K562 (cell line): Measurements from ENCODE around the gene STX1A. TPM values are rescaled to one million over a fixed set of nuclear protein-coding genes. Genes with fewer than 3 reads are reported as not detected.

Experiments used
- ATF3 ChIP-seq, 2 experiments: fragments of 450-650 bp in 1 of 2; sonication (generic) in 1 of 2; formaldehyde crosslinking in 1 of 2; IDR thresholded peaks in 1 of 2; conservative IDR thresholded peaks in 1 of 2; 2 replicates each; pipeline versions ENCODE4 v1.6.1 to v1.8.1; 2016 to 2023; ENCODE audit warnings: mild to moderate bottlenecking in 2 of 2, moderate library complexity in 2 of 2, inconsistent platforms in 1 of 2, missing genetic modification reagents in 1 of 2
- BMI1 ChIP-seq: fragments of 150-350 bp; IDR thresholded peaks from 2 replicates; pipeline ENCODE4 v1.6.1; 2014; ENCODE audit warnings: low read length
- CXXC5 ChIP-seq: fragments of 250-450 bp; sonication (Bioruptor Pico); IDR thresholded peaks from 2 replicates; pipeline ENCODE4 v1.8.0; 2022; ENCODE audit warnings: inconsistent platforms, mild to moderate bottlenecking, moderate library complexity
- ETV6 ChIP-seq, 3 experiments: fragments of 150-350 bp in 1 of 3; sonication (generic) in 1 of 3; formaldehyde crosslinking in 1 of 3; IDR thresholded peaks; 2 replicates each; pipeline versions ENCODE4 v1.6.1 to v1.8.0; 2014 to 2022; ENCODE audit warnings: borderline replicate concordance in 2 of 3, low read depth in 2 of 3, antibody characterized with exemption in 1 of 3, low read length in 1 of 3, mild to moderate bottlenecking in 1 of 3, missing genetic modification reagents in 1 of 3
- FOXA1 ChIP-seq: fragments of 450-650 bp; IDR thresholded peaks from 2 replicates; pipeline ENCODE4 v1.6.1; 2016; ENCODE audit warnings: mild to moderate bottlenecking, borderline replicate concordance
- GTF3C2 ChIP-seq: IDR thresholded peaks from 3 replicates; pipeline ENCODE4 v1.6.1; 2011; ENCODE audit warnings: borderline replicate concordance, mild to moderate bottlenecking, moderate library complexity; ENCODE audit not compliant: insufficient read length; ENCODE audit errors: extremely low read depth
- IRF1 ChIP-seq: sonication (generic); formaldehyde crosslinking; IDR thresholded peaks from 2 replicates; pipeline ENCODE4 v1.8.0; 2022; ENCODE audit warnings: missing genetic modification reagents, mild to moderate bottlenecking, borderline replicate concordance
- NONO ChIP-seq, 2 experiments: fragments of 200-400 bp in 1 of 2; fragments of 450-650 bp in 1 of 2; formaldehyde crosslinking in 1 of 2; IDR thresholded peaks; 2 replicates each; pipeline ENCODE4 v1.6.1; 2017; ENCODE audit warnings: low read depth in 2 of 2, mild to moderate bottlenecking in 2 of 2, moderate library complexity in 2 of 2, low read length in 1 of 2
- PML ChIP-seq: IDR thresholded peaks from 2 replicates; pipeline ENCODE4 v1.6.1; 2012; ENCODE audit warnings: low read length, inconsistent platforms
- POLR2G ChIP-seq: fragments of 200-400 bp; formaldehyde crosslinking; IDR thresholded peaks from 2 replicates; pipeline ENCODE4 v1.6.1; 2017; ENCODE audit warnings: low read depth, mild to moderate bottlenecking, antibody characterized with exemption, low read length, moderate library complexity
- PPARD ChIP-seq: fragments of 250-450 bp; sonication (Bioruptor Pico); IDR thresholded peaks from 2 replicates; pipeline ENCODE4 v1.8.0; 2022; ENCODE audit warnings: inconsistent platforms, mild to moderate bottlenecking, moderate library complexity
- RHOXF2B ChIP-seq: fragments of 250-450 bp; sonication (Bioruptor Pico); conservative IDR thresholded peaks from 2 replicates; pipeline ENCODE4 v1.5.1; 2021
- ZBTB17 ChIP-seq: fragments of 450-650 bp; formaldehyde crosslinking; IDR thresholded peaks from 2 replicates; pipeline ENCODE4 v1.4.0; 2020; ENCODE audit warnings: mild to moderate bottlenecking
- ZBTB26 ChIP-seq: fragments of 450-650 bp; formaldehyde crosslinking; IDR thresholded peaks from 2 replicates; pipeline ENCODE4 v1.4.0; 2022; ENCODE audit warnings: missing genetic modification characterization
- ZNF121 ChIP-seq: sonication (generic); formaldehyde crosslinking; conservative IDR thresholded peaks from 2 replicates; pipeline ENCODE4 v1.8.0; 2022; ENCODE audit warnings: missing genetic modification reagents
- ZNF143 ChIP-seq: sonication (generic); formaldehyde crosslinking; IDR thresholded peaks from 2 replicates; pipeline ENCODE4 v1.9.0; 2022; ENCODE audit warnings: mild to moderate bottlenecking, missing genetic modification reagents
- ZNF445 ChIP-seq: fragments of 250-450 bp; sonication (Bioruptor Pico); IDR thresholded peaks from 2 replicates; pipeline ENCODE4 v1.4.0; 2020; ENCODE audit warnings: low read depth, mild to moderate bottlenecking, moderate library complexity
- ZNF785 ChIP-seq: fragments of 250-450 bp; sonication (Bioruptor Pico); IDR thresholded peaks from 2 replicates; pipeline ENCODE4 v1.4.0; 2020; ENCODE audit warnings: mild to moderate bottlenecking
- polyA plus RNA-seq, 8 experiments: library from polyadenylated mRNA; depleted of rRNA in 4 of 8; stranded (reverse) in 5 of 8; unstranded in 3 of 8; fragments of >200 nt; fragmentation: Nextera tagmentation in 2 of 8; fragmentation: Illumina TruSeq in 1 of 8; extraction: Ambion mirVana in 2 of 8; extraction: Trizol in 1 of 8; gene quantifications; 2 replicates each; pipeline versions ENCODE4 v1.2.1 to v1.2.3, GENCODE V29; 2011 to 2014; ENCODE audit warnings: inconsistent platforms in 1 of 8, missing spikeins in 1 of 8
- total RNA-seq, 7 experiments: library from RNA; depleted of rRNA in 6 of 7; stranded (reverse); fragments of >200 nt in 6 of 7; fragmentation: Illumina TruSeq in 2 of 7; extraction: Trizol in 2 of 7; gene quantifications; 2 replicates each; pipeline versions ENCODE4 v1.2.1 to v1.2.3, GENCODE V29; 2011 to 2021; ENCODE audit warnings: low replicate concordance in 1 of 7

Gene STX1A
- total and polyA plus RNA-seq, 9 of the 15 experiments (the other 6 are each of a cell fraction or from before 2014, with no cell fraction given) = 0.04 to 15.1 (median 6.3) TPM

GRCh38 chr7:73734619-73735527, 15.4 kb upstream of the STX1A start (continued):
- peak; percentile 67; the same call in 1 of the 2 replicates for TF ChIP-seq ZBTB26 (CRISPR knock-in tag)
- TF ChIP-seq PPARD (CRISPR knock-in tag) = no peak
- no peak for TF ChIP-seq BMI1
- peak; percentile 81; the same call in 1 of the 2 replicates for TF ChIP-seq RHOXF2B
- TF ChIP-seq IRF1 (CRISPR knock-in tag) = no peak
- peak; percentile 40; the same call in 1 of the 2 replicates for TF ChIP-seq PML
- TF ChIP-seq ZNF445 (CRISPR knock-in tag) = no peak
- TF ChIP-seq ETV6 (IDR thresholded peaks at IDR 0.05; ENCODE audit: borderline replicate concordance in 1 of 2, low read depth in 2 of 2, low read length in 1 of 2) = no peak
- no peak for TF ChIP-seq ETV6 (CRISPR knock-in tag; IDR thresholded peaks at IDR 0.05; ENCODE audit: borderline replicate concordance)
- TF ChIP-seq CXXC5 (CRISPR knock-in tag) = 0 out of 2 replicates have a peak, but pooled peaks have one; percentile 9
- no peak for TF ChIP-seq FOXA1
- no peak for TF ChIP-seq GTF3C2
- TF ChIP-seq NONO (IDR thresholded peaks at IDR 0.05; ENCODE audit: low read depth in 2 of 2, low read length in 1 of 2) = no peak
- TF ChIP-seq ZNF143 (CRISPR knock-in tag) = no peak
- TF ChIP-seq ZBTB17 (CRISPR knock-in tag) = peak; percentile 71; the same call in 1 of the 2 replicates
- TF ChIP-seq POLR2G = peak; percentile 66
- 0 out of 2 replicates have a peak, but pooled peaks have one; percentile 17 for TF ChIP-seq ATF3 (IDR thresholded peaks at IDR 0.05)
- peak; percentile 74 for TF ChIP-seq ATF3 (CRISPR knock-in tag; conservative IDR thresholded peaks at IDR 0.05)
- no peak for TF ChIP-seq ZNF121 (CRISPR knock-in tag)
- TF ChIP-seq ZNF785 (CRISPR knock-in tag) = no peak
